A549 (cell line): ENCODE results near the gene CAV1. TPM values are rescaled to one million over a fixed set of nuclear protein-coding genes. Genes with fewer than 3 reads are reported as not detected.

Experiments used
- ATAC-seq, 2 experiments: fragments of 200-7000 bp in 1 of 2; fragments of >200 bp in 1 of 2; cut with Nextera tagmentation in 1 of 2; cut with Tn5 transposase in 1 of 2; 3 replicates each; pipeline versions ENCODE4 v1.8.0 to v1.9.1; 2018 to 2020; ENCODE audit warnings: mild to moderate bottlenecking in 1 of 2, moderate library complexity in 1 of 2
- CTCF ChIA-PET: fragments of 300-600 bp; sonication (Branson Sonifier 250); formaldehyde crosslinking; extraction: SDS; loops from one replicate; lab custom pipeline; 2021; ENCODE audit warnings: antibody characterized with exemption, inconsistent platforms; lab: Yijun Ruan, JAX
- POLR2A ChIA-PET: fragments of 350-600 bp; formaldehyde crosslinking; extraction: SDS; loops from one replicate; lab custom pipeline; 2021; ENCODE audit warnings: antibody characterized with exemption, inconsistent platforms; lab: Yijun Ruan, JAX
- DNase-seq, 2 experiments: peaks; one replicate each; pipeline versions ENCODE4 v3.0.0 to v3.0.0-alpha.2; 2011 to 2016; ENCODE audit warnings: low read depth in 1 of 2, low spot score in 1 of 2
- FAIRE-seq: peaks from 2 replicates; lab custom pipeline; 2011; peaks lifted over from hg19 to GRCh38; lab: Jason Lieb, UNC
- H3K27ac ChIP-seq, 2 experiments: fragments of >200 bp; sonication (Bioruptor Twin); formaldehyde crosslinking; 3 replicates each; pipeline ENCODE4 v1.5.1; 2016 to 2017
- H3K4me1 ChIP-seq: fragments of >200 bp; sonication (Bioruptor Twin); formaldehyde crosslinking; 3 replicates; pipeline ENCODE4 v1.6.1; 2016
- H3K4me2 ChIP-seq: fragments of >200 bp; sonication (Bioruptor Twin); formaldehyde crosslinking; 3 replicates; pipeline ENCODE4 v1.6.1; 2016
- H3K4me3 ChIP-seq: fragments of >200 bp; sonication (Bioruptor Twin); formaldehyde crosslinking; 3 replicates; pipeline ENCODE4 v1.5.1; 2016
- H3K9me3 ChIP-seq: fragments of >200 bp; sonication (Bioruptor Twin); formaldehyde crosslinking; 3 replicates; pipeline ENCODE4 v1.6.1; 2016
- CBX2 ChIP-seq: fragments of 200-600 bp; sonication (generic); IDR thresholded peaks from 2 replicates; pipeline ENCODE4 v1.6.1; 2016; ENCODE audit warnings: low read depth, mild to moderate bottlenecking, borderline replicate concordance
- CEBPB ChIP-seq, 2 experiments: fragments of >200 bp in 1 of 2; sonication (Bioruptor Twin) in 1 of 2; formaldehyde crosslinking in 1 of 2; IDR thresholded peaks; 2 replicates each; pipeline ENCODE4 v1.6.1; 2012 to 2016
- CHD2 ChIP-seq: fragments of 150-350 bp; IDR thresholded peaks from 2 replicates; pipeline ENCODE4 v1.6.1; 2014; ENCODE audit warnings: low read length; ENCODE audit not compliant: partially characterized antibody
- CHD4 ChIP-seq: fragments of 200-600 bp; sonication (generic); IDR thresholded peaks from 2 replicates; pipeline ENCODE4 v1.6.1; 2016; ENCODE audit warnings: antibody characterized with exemption, mild to moderate bottlenecking, borderline replicate concordance
- EHMT2 ChIP-seq: fragments of 200-600 bp; sonication (generic); IDR thresholded peaks from 2 replicates; pipeline ENCODE4 v1.6.1; 2016; ENCODE audit warnings: antibody characterized with exemption, low read depth, mild to moderate bottlenecking, moderate library complexity
- ESRRA ChIP-seq: fragments of 150-350 bp; IDR thresholded peaks from 2 replicates; pipeline ENCODE4 v1.6.1; 2014; ENCODE audit warnings: mild to moderate bottlenecking, low read length, borderline replicate concordance
- FOSB ChIP-seq: fragments of 250-450 bp; sonication (Bioruptor Pico); IDR thresholded peaks from 2 replicates; pipeline ENCODE4 v1.5.0; 2020; ENCODE audit warnings: mild to moderate bottlenecking, moderate library complexity
- FOSL2 ChIP-seq, 2 experiments: fragments of 450-650 bp in 1 of 2; fragments of >200 bp in 1 of 2; sonication (Bioruptor Twin) in 1 of 2; formaldehyde crosslinking; IDR thresholded peaks; 2 replicates each; pipeline versions ENCODE4 v1.5.0 to v1.6.1; 2016 to 2020; ENCODE audit warnings: mild to moderate bottlenecking in 1 of 2, moderate library complexity in 1 of 2
- FOXS1 ChIP-seq: fragments of 250-450 bp; sonication (Bioruptor Pico); IDR thresholded peaks from 2 replicates; pipeline ENCODE4 v1.5.0; 2020; ENCODE audit warnings: mild to moderate bottlenecking, moderate library complexity
- GATA3 ChIP-seq: IDR thresholded peaks from 2 replicates; pipeline ENCODE4 v1.6.1; 2012; ENCODE audit warnings: borderline replicate concordance
- HDAC2 ChIP-seq: fragments of 200-600 bp; sonication (generic); IDR thresholded peaks from 2 replicates; pipeline ENCODE4 v1.6.1; 2016
- HOXA7 ChIP-seq: fragments of 250-450 bp; sonication (Bioruptor Pico); IDR thresholded peaks from 2 replicates; pipeline ENCODE4 v1.5.0; 2020; ENCODE audit warnings: mild to moderate bottlenecking, moderate library complexity
- HOXB5 ChIP-seq: fragments of 250-450 bp; sonication (Bioruptor Pico); IDR thresholded peaks from 2 replicates; pipeline ENCODE4 v1.5.0; 2020; ENCODE audit warnings: mild to moderate bottlenecking, moderate library complexity
- JUNB ChIP-seq: fragments of >200 bp; sonication (Bioruptor Twin); formaldehyde crosslinking; IDR thresholded peaks from 2 replicates; pipeline ENCODE4 v1.6.1; 2016
- KDM5A ChIP-seq: fragments of 200-600 bp; sonication (generic); IDR thresholded peaks from 2 replicates; pipeline ENCODE4 v1.6.1; 2016; ENCODE audit warnings: antibody characterized with exemption, mild to moderate bottlenecking
- NFE2L2 ChIP-seq: fragments of 150-350 bp; conservative IDR thresholded peaks from 2 replicates; pipeline ENCODE4 v1.6.1; 2014; ENCODE audit warnings: low read length
- POLR2A ChIP-seq: IDR thresholded peaks from 2 replicates; pipeline ENCODE4 v1.6.1; 2012; ENCODE audit warnings: mild to moderate bottlenecking, low read length
- POLR2AphosphoS2 ChIP-seq: conservative IDR thresholded peaks from 2 replicates; pipeline ENCODE4 v1.6.1; 2012; ENCODE audit warnings: low read length, improper control_type of control experiment, inconsistent platforms
- RAD21 ChIP-seq, 2 experiments: fragments of >200 bp in 1 of 2; sonication (Bioruptor Twin) in 1 of 2; formaldehyde crosslinking in 1 of 2; IDR thresholded peaks in 1 of 2; conservative IDR thresholded peaks in 1 of 2; 2 replicates in 1 of 2; 3 replicates in 1 of 2; pipeline ENCODE4 v1.6.1; 2012 to 2018; ENCODE audit warnings: inconsistent platforms in 1 of 2
- RARB ChIP-seq: fragments of 250-450 bp; sonication (Bioruptor Pico); IDR thresholded peaks from 2 replicates; pipeline ENCODE4 v1.8.0; 2021; ENCODE audit warnings: mild to moderate bottlenecking, moderate library complexity
- RCOR1 ChIP-seq: fragments of 150-350 bp; IDR thresholded peaks from 2 replicates; pipeline ENCODE4 v1.6.1; 2014; ENCODE audit warnings: antibody characterized with exemption, low read length, low read depth
- SREBF2 ChIP-seq: fragments of 450-650 bp; IDR thresholded peaks from 2 replicates; pipeline ENCODE4 v1.6.1; 2014; ENCODE audit warnings: mild to moderate bottlenecking, moderate library complexity
- TFCP2L1 ChIP-seq: fragments of 250-450 bp; sonication (Bioruptor Pico); IDR thresholded peaks from 2 replicates; pipeline ENCODE4 v1.5.0; 2021; ENCODE audit warnings: mild to moderate bottlenecking
- TP53 ChIP-seq: fragments of 250-450 bp; sonication (Bioruptor Pico); IDR thresholded peaks from 2 replicates; pipeline ENCODE4 v1.5.0; 2021; ENCODE audit warnings: mild to moderate bottlenecking, moderate library complexity
- ZFP36 ChIP-seq: fragments of 450-650 bp; IDR thresholded peaks from 2 replicates; pipeline ENCODE4 v1.6.1; 2014; ENCODE audit warnings: borderline replicate concordance; ENCODE audit not compliant: partially characterized antibody
- ZNF302 ChIP-seq: fragments of 250-450 bp; sonication (Bioruptor Pico); IDR thresholded peaks from 2 replicates; pipeline ENCODE4 v1.9.0; 2021; ENCODE audit warnings: inconsistent platforms, mild to moderate bottlenecking, moderate library complexity
- WGBS: methylation state at CpG from one replicate; pipeline ENCODE4 v1.1.6; 2017; ENCODE audit errors: missing lambda C conversion rate; 5-methylcytosine and 5-hydroxymethylcytosine counted together
- polyA plus RNA-seq, 4 experiments: library from polyadenylated mRNA; depleted of rRNA in 3 of 4; stranded (reverse); fragments of >200 nt; fragmentation: RNase III in 1 of 4; extraction: RNeasy Plus Mini Kit Qiagen cat#74134 plus additional on column Dnase treatment in 1 of 4; gene quantifications; 2 replicates in 3 of 4; 3 replicates in 1 of 4; pipeline ENCODE4 v1.2.3, GENCODE V29; 2011 to 2017
- TF ChIP-seq, protein P1 (sequence below): fragments of >200 bp; sonication (Bioruptor Twin); formaldehyde crosslinking; IDR thresholded peaks from 3 replicates; pipeline ENCODE4 v1.5.1; 2016
- TF ChIP-seq, protein P2 (sequence below): IDR thresholded peaks from 2 replicates; pipeline ENCODE4 v1.6.1; 2012; ENCODE audit warnings: low read depth, borderline replicate concordance
- TF ChIP-seq, protein P3 (sequence below): fragments of 150-350 bp; IDR thresholded peaks from 2 replicates; pipeline ENCODE4 v1.6.1; 2014; ENCODE audit warnings: low read depth, mild to moderate bottlenecking, low read length
- TF ChIP-seq, protein P4 (sequence below): IDR thresholded peaks from 2 replicates; pipeline ENCODE4 v1.6.1; 2012
- TF ChIP-seq, protein P5 (sequence below): fragments of >200 bp; sonication (Bioruptor Twin); formaldehyde crosslinking; IDR thresholded peaks from 3 replicates; pipeline ENCODE4 v1.6.1; 2016
- TF ChIP-seq, protein P6 (sequence below): fragments of 200-600 bp; sonication (generic); IDR thresholded peaks from 2 replicates; pipeline ENCODE4 v1.6.1; 2016; ENCODE audit warnings: antibody characterized with exemption, mild to moderate bottlenecking, moderate library complexity

CAV1 gene
- polyA plus RNA-seq, 2 of the 4 experiments (the other 2 are of a cell fraction) = 365 to 493 TPM

DNA sequence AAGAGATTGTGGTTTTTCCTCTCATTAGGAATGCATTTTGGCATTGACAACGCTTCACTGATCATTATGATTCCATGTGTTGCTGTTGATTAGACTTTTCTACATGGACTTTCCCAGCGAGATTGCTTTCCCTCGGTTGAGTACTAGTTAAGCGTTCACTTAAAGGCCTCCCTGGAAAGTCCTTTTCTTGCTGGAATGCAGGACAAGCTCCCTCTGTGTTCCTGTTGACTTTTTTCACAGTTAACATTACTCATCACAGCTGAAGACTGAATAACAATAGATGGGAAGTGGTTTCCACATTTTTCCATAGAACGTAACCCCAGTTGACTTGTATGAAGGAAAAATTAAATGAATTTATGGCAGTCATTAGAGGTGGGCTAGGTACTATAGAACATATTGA lies 2.6 kb upstream of the CAV1 start:
- ChIA-PET POLR2A (interaction anchor here (0.9 to 2.2 kb wide), 3 partner anchors 10 to 23 kb away, joined by 5 to 13 read pairs (median 5); partner anchors contain the start of gene CAV2), CTCF (interaction anchor here (0.8 to 2.3 kb wide), 8 partner anchors 11 to 286 kb away, joined by 3 to 12 read pairs (median 4); partner anchors contain the start of gene CAV2)
- H3K4me3 ChIP-seq = no peak overlapping the region
- H3K4me2 ChIP-seq = peak overlapping the region; percentile 98
- peak overlapping the region; percentile 99 for H3K27ac ChIP-seq
- ATAC-seq = no peak
- peak in 1 of 2 experiments; percentile 80 for DNase-seq
- H3K4me1 ChIP-seq = peaks cover 37% of the 10 kb centered on the region
- FAIRE-seq = no peak
- no peaks in the 10 kb centered on the region for H3K9me3 ChIP-seq
- 3% methylated on average over 5 of the region's 5 CpGs for WGBS
- TF ChIP-seq CHD4 (no peak), RCOR1 (no peak), NFE2L2 (no peak), HDAC2 (no peak), RAD21 (conservative IDR thresholded peaks at IDR 0.05 in 1 of 2, IDR thresholded peaks at IDR 0.05 in 1 of 2) (peak in 1 of 2 experiments; percentile 20; a peak in 2 of 5 replicates), FOSL2 (IDR thresholded peaks at IDR 0.05) (peak; percentile 8; the same call in 1 of the 2 replicates), FOSL2 (CRISPR knock-in tag; IDR thresholded peaks at IDR 0.05) (peak; percentile 88), TFCP2L1 (CRISPR knock-in tag) (no peak), EHMT2 (no peak), POLR2AphosphoS2 (no peak), JUNB (no peak), HOXB5 (CRISPR knock-in tag) (0 out of 2 replicates have a peak, but pooled peaks have one; percentile 48), RARB (no peak), CHD2 (no peak), ZNF302 (0 out of 2 replicates have a peak, but pooled peaks have one; percentile 20), HOXA7 (CRISPR knock-in tag) (no peak), SREBF2 (no peak), ESRRA (no peak), KDM5A (no peak), POLR2A (no peak), CBX2 (no peak), CEBPB (IDR thresholded peaks at IDR 0.05) (0 out of 4 replicates have a peak, but pooled peaks of 1 of the 2 experiments have one; percentile 35), FOSB (no peak), TP53 (CRISPR knock-in tag) (no peak), ZFP36 (no peak), FOXS1 (peak; percentile 52; the same call in 1 of the 2 replicates), GATA3 (peak; percentile 59; the same call in 1 of the 2 replicates)
- TF ChIP-seq, protein P1, sequence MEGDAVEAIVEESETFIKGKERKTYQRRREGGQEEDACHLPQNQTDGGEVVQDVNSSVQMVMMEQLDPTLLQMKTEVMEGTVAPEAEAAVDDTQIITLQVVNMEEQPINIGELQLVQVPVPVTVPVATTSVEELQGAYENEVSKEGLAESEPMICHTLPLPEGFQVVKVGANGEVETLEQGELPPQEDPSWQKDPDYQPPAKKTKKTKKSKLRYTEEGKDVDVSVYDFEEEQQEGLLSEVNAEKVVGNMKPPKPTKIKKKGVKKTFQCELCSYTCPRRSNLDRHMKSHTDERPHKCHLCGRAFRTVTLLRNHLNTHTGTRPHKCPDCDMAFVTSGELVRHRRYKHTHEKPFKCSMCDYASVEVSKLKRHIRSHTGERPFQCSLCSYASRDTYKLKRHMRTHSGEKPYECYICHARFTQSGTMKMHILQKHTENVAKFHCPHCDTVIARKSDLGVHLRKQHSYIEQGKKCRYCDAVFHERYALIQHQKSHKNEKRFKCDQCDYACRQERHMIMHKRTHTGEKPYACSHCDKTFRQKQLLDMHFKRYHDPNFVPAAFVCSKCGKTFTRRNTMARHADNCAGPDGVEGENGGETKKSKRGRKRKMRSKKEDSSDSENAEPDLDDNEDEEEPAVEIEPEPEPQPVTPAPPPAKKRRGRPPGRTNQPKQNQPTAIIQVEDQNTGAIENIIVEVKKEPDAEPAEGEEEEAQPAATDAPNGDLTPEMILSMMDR = no peak
- TF ChIP-seq, protein P2, sequence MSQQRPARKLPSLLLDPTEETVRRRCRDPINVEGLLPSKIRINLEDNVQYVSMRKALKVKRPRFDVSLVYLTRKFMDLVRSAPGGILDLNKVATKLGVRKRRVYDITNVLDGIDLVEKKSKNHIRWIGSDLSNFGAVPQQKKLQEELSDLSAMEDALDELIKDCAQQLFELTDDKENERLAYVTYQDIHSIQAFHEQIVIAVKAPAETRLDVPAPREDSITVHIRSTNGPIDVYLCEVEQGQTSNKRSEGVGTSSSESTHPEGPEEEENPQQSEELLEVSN = no peak
- TF ChIP-seq, protein P3, sequence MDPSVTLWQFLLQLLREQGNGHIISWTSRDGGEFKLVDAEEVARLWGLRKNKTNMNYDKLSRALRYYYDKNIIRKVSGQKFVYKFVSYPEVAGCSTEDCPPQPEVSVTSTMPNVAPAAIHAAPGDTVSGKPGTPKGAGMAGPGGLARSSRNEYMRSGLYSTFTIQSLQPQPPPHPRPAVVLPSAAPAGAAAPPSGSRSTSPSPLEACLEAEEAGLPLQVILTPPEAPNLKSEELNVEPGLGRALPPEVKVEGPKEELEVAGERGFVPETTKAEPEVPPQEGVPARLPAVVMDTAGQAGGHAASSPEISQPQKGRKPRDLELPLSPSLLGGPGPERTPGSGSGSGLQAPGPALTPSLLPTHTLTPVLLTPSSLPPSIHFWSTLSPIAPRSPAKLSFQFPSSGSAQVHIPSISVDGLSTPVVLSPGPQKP = no peak
- TF ChIP-seq, protein P4, sequence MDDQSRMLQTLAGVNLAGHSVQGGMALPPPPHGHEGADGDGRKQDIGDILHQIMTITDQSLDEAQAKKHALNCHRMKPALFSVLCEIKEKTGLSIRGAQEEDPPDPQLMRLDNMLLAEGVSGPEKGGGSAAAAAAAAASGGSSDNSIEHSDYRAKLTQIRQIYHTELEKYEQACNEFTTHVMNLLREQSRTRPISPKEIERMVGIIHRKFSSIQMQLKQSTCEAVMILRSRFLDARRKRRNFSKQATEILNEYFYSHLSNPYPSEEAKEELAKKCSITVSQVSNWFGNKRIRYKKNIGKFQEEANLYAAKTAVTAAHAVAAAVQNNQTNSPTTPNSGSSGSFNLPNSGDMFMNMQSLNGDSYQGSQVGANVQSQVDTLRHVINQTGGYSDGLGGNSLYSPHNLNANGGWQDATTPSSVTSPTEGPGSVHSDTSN = no peak
- TF ChIP-seq, protein P5, sequence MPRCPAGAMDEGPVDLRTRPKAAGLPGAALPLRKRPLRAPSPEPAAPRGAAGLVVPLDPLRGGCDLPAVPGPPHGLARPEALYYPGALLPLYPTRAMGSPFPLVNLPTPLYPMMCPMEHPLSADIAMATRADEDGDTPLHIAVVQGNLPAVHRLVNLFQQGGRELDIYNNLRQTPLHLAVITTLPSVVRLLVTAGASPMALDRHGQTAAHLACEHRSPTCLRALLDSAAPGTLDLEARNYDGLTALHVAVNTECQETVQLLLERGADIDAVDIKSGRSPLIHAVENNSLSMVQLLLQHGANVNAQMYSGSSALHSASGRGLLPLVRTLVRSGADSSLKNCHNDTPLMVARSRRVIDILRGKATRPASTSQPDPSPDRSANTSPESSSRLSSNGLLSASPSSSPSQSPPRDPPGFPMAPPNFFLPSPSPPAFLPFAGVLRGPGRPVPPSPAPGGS = no peak
- TF ChIP-seq, protein P6, sequence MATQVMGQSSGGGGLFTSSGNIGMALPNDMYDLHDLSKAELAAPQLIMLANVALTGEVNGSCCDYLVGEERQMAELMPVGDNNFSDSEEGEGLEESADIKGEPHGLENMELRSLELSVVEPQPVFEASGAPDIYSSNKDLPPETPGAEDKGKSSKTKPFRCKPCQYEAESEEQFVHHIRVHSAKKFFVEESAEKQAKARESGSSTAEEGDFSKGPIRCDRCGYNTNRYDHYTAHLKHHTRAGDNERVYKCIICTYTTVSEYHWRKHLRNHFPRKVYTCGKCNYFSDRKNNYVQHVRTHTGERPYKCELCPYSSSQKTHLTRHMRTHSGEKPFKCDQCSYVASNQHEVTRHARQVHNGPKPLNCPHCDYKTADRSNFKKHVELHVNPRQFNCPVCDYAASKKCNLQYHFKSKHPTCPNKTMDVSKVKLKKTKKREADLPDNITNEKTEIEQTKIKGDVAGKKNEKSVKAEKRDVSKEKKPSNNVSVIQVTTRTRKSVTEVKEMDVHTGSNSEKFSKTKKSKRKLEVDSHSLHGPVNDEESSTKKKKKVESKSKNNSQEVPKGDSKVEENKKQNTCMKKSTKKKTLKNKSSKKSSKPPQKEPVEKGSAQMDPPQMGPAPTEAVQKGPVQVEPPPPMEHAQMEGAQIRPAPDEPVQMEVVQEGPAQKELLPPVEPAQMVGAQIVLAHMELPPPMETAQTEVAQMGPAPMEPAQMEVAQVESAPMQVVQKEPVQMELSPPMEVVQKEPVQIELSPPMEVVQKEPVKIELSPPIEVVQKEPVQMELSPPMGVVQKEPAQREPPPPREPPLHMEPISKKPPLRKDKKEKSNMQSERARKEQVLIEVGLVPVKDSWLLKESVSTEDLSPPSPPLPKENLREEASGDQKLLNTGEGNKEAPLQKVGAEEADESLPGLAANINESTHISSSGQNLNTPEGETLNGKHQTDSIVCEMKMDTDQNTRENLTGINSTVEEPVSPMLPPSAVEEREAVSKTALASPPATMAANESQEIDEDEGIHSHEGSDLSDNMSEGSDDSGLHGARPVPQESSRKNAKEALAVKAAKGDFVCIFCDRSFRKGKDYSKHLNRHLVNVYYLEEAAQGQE = no peak
